IPS-18c (cell line): ENCODE measurements around the gene ARHGEF19.
A peak's percentile ranks its signal among the peaks of the same experiment; 100 is the strongest.
"Not testable (repeated sequence)": the region's sequence is repeated elsewhere in the genome, so short reads cannot be mapped to it uniquely, and the experiment has no call there.

Source experiments
- H3K4me3 ChIP-seq: 2 replicates; pipeline ENCODE4 v1.7.0; 2013; ENCODE audit warnings: low read depth, mild to moderate bottlenecking, low read length, moderate library complexity; ENCODE audit not compliant: insufficient read depth
- H3K9me3 ChIP-seq: one replicate; pipeline ENCODE4 v1.6.1; 2013; ENCODE audit warnings: mild to moderate bottlenecking, low read length, moderate library complexity; ENCODE audit not compliant: control insufficient read depth, insufficient read depth

The ARHGEF19 gene

GRCh38 chr1:16212251-16212961 is at the start of gene ARHGEF19:
Gene ARHGEF19, minus strand, starts transcription at chr1:16212652. Its CDS starts 3,598 bp downstream, at chr1:16209054.
- Histone ChIP-seq H3K4me3 (peak within 1 kb of the TSS; percentile 52), H3K9me3 (no peaks in the 10 kb centered on the region)

GRCh38 chr1:16262067-16262466 is 49.6 kb upstream of the ARHGEF19 start:
- no peaks in the 10 kb centered on the region for H3K9me3 ChIP-seq
- no peak overlapping the region for H3K4me3 ChIP-seq

DNA sequence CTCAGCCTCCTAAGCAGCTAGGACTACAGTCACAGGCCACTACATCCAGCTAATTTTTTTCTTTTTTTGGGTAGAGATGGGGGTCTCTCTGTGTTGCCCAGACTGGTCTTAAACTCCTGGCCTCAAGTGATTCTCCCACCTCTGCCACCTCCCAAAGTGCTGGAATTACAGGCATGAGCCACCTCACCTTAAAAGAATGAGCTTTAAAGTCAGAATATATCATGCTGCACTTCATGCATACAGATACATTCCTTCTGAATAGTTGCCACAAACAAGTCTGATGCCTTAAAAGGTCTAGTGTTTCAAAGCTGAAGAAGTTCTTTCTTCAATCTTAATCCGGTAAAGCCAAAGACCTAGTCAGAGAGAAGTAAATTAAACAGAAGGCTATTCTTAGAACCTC is 48.4 kb upstream of the ARHGEF19 start:
- Histone ChIP-seq H3K4me3 (no peak overlapping the region), H3K9me3 (no peaks in the 10 kb centered on the region)

DNA sequence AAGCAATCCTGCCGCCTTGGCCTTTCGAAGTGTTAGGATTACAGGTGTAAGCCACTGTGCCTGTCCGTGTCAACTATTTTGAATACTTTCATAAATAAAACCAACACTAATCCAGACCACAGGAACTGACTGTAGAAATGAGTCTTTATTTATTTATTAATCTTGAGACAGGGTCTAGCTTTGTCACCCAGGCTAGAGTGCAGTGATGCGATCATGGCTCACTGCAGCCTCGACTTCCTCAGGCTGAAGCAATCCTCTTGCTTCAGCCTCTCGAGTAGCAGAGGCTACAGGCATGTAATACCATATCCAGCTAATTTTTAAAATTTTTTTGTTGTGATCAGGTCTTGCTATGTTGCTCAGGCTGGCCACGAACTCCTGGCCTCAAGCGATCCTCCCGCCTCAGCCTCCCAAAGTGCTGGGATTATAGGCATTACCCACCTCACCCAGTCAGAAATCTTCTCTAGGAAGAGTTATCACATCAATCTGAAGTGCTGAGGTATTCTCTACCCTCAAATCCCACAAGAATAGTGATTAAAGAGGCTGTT is 46.2 kb upstream of the ARHGEF19 start:
- Histone ChIP-seq H3K4me3 (no peak overlapping the region), H3K9me3 (no peaks in the 10 kb centered on the region)

GRCh38 chr1:16257968-16258367 is 45.5 kb upstream of the ARHGEF19 start:
- no peaks in the 10 kb centered on the region for H3K9me3 ChIP-seq

GRCh38 chr1:16257556-16257955 is 45.1 kb upstream of the ARHGEF19 start:
- H3K4me3 ChIP-seq, H3K9me3 ChIP-seq: not testable (repeated sequence)

More at GRCh38 chr1:16257968-16258367, 45.5 kb upstream of the ARHGEF19 start:
- no peak overlapping the region for H3K4me3 ChIP-seq

DNA sequence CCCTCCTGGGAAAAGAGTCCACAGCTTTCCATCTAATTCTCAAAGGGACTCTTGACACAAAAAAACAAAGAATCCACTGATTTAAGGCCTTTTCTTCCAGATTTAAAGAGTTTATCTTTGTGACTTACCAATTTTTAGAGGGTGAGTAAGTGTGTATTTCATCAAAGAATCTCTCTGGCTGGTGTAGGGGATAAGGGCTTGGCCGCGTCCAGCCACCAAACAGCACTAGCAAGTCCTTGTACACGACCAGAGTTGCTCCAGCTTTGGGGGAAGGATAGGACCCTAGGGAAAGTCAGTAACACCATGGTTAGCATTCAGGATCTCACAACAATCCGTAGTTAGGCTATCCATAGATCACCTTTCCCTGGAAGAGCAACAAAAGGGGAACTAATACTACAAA is 44.0 kb upstream of the ARHGEF19 start:
- Histone ChIP-seq H3K9me3 (no peaks in the 10 kb centered on the region), H3K4me3 (no peak overlapping the region)

DNA sequence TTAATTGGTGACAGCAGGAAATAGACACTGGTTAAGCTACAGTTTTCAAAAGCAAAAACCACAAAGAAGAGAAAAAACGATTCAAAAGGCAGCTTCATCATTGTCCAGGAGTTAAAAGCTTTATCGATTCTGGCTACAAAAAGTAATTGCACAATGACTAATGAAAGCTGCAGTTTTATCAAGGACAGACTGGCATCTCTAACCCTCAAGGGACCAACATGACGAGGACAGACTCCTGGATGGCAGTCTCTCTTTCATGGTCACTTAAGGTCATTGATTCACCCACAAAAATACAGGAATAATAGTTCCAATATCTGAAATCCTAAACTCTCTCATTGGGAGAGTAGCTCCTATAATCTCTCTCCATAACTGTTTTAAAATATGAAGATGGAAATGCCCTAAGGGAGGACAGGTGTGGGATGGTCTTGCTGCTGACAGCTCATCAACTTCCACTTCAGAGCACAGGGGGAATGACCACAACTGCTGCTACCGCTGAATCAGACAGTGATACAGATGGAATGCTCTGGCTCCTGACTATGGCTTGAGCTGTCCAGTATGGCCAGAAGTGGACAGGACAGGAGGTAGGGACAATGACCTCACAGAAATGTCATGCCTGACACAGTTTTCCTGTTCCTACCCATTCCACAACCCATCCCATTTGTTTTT is 41.9 kb upstream of the ARHGEF19 start:
- H3K9me3 ChIP-seq = no peaks in the 10 kb centered on the region
- H3K4me3 ChIP-seq = no peak overlapping the region

- Histone ChIP-seq H3K4me3 (no peak overlapping the region), H3K9me3 (no peaks in the 10 kb centered on the region)
Observed at GRCh38 chr1:16253332-16253922, 41.0 kb upstream of the ARHGEF19 start.

- Histone ChIP-seq H3K9me3 (no peaks in the 10 kb centered on the region), H3K4me3 (no peak overlapping the region)
Observed at GRCh38 chr1:16252912-16253311, 40.5 kb upstream of the ARHGEF19 start.

GRCh38 chr1:16251381-16251780 is 38.9 kb upstream of the ARHGEF19 start:
- H3K9me3 ChIP-seq = no peaks in the 10 kb centered on the region
- H3K4me3 ChIP-seq = no peak overlapping the region

- Histone ChIP-seq H3K4me3 (no peak overlapping the region), H3K9me3 (no peaks in the 10 kb centered on the region)
Observed at GRCh38 chr1:16250524-16251251, 38.2 kb upstream of the ARHGEF19 start.

- Histone ChIP-seq H3K4me3 (no peak overlapping the region), H3K9me3 (no peaks in the 10 kb centered on the region)
Observed at GRCh38 chr1:16249596-16250241, 37.3 kb upstream of the ARHGEF19 start.

DNA sequence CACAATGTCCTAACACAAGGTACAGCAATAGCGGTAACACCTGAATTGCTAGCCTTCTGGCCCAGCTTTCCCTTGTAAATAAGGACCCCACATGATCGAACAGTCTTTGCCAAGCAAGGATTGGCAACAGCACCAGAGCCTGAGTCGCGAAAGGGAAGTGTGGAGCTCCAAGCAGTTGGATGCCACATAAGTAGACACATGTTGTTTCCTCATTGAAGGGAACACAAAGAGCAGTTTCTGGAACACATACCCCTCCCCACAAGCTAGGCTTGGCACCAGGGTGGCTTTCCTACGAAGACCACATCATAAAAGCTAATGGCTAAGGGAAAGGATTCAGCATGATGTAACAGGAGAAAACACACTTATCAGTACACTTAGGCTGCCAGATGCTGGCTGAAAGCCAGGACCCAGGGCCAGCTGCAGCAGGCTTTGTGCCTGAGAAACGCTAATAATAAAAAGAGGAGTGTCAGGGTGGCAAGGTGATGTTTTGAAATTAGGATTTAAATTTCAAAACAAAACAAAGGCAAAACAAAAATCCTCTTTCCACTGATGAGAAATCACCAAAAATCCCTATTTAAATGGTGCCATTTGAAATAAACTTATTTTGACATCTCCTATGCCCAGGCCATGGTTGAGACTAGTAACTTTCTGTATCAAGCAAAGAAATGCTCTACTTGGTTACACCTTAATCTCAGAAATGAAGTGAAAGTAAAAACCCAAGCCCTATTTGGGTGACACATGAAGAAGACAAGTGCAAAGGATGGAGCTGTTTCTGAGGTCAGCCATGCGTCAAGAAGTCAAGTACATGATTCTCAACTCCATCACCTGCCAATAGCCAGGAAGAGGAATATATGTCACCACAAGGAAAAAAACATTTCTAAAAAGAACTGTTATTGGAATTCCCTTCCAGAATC is 36.4 kb upstream of the ARHGEF19 start:
- Histone ChIP-seq H3K9me3 (no peaks in the 10 kb centered on the region), H3K4me3 (no peak overlapping the region)

- no peaks in the 10 kb centered on the region for H3K9me3 ChIP-seq
- no peak overlapping the region for H3K4me3 ChIP-seq
Observed at GRCh38 chr1:16248007-16248436, 35.6 kb upstream of the ARHGEF19 start.

DNA sequence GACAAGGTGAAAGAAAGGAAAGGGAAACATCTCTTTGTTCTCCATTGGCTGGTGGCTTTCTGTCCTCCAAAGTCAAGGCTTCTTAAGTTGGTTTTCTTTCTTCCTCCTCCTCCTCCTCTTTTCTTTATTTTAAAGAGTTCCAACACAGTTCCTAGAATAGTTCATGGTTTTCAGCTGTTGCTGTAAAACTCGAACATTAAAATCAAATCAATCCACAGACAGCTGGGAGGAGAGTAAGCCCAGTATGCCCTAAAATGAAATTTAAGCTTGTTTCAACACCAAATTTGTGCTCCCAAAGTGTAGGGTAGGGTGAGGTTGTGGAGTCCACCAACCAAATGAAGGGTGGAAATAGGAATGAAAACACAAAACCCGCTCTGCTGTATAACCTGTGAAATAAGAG is 35.0 kb upstream of the ARHGEF19 start:
- H3K9me3 ChIP-seq = no peaks in the 10 kb centered on the region
- H3K4me3 ChIP-seq = no peak overlapping the region
